Measurements from ENCODE around the gene DDN. TPM values are rescaled to one million over a fixed set of nuclear protein-coding genes. Genes with fewer than 3 reads are reported as not detected.

Gene DDN
- total RNA-seq, 3 donors from 2014 or later, result under 0.01 to 0.16 TPM; not detected in 1

DNA sequence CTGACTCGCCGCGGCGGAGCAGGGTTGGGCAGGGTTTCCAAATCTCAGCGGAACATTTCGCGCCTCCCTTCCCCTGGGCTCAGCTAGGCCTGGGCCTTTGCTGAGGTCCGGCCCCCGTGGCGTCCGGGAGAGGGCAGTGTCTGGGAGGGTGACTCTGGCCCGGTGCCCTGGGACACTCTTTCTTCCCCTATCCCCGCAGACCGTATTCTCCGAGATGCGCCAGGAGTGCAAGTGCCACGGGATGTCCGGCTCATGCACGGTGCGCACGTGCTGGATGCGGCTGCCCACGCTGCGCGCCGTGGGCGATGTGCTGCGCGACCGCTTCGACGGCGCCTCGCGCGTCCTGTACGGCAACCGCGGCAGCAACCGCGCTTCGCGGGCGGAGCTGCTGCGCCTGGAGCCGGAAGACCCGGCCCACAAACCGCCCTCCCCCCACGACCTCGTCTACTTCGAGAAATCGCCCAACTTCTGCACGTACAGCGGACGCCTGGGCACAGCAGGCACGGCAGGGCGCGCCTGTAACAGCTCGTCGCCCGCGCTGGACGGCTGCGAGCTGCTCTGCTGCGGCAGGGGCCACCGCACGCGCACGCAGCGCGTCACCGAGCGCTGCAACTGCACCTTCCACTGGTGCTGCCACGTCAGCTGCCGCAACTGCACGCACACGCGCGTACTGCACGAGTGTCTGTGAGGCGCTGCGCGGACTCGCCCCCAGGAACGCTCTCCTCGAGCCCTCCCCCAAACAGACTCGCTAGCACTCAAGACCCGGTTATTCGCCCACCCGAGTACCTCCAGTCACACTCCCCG is 18.0 kb downstream of the DDN start:
- no peak for DNase-seq (ENCODE audit: low spot score in 2 of 2)
- H3K4me1 ChIP-seq, result peaks cover 18 to 32% of the 10 kb centered on the region in 2 donors
- H3K4me3 ChIP-seq, result peak overlapping the region in 2 of 3 donors; percentile 42 to 66
- intact Hi-C loops (cut with DNase I; ENCODE audit: low total_unique reads), result no loop called here
- H3K27ac ChIP-seq, result no peak overlapping the region
- no peak for TF ChIP-seq POLR2A (IDR thresholded peaks at IDR 0.05)
- TF ChIP-seq, protein P1, sequence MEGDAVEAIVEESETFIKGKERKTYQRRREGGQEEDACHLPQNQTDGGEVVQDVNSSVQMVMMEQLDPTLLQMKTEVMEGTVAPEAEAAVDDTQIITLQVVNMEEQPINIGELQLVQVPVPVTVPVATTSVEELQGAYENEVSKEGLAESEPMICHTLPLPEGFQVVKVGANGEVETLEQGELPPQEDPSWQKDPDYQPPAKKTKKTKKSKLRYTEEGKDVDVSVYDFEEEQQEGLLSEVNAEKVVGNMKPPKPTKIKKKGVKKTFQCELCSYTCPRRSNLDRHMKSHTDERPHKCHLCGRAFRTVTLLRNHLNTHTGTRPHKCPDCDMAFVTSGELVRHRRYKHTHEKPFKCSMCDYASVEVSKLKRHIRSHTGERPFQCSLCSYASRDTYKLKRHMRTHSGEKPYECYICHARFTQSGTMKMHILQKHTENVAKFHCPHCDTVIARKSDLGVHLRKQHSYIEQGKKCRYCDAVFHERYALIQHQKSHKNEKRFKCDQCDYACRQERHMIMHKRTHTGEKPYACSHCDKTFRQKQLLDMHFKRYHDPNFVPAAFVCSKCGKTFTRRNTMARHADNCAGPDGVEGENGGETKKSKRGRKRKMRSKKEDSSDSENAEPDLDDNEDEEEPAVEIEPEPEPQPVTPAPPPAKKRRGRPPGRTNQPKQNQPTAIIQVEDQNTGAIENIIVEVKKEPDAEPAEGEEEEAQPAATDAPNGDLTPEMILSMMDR (IDR thresholded peaks at IDR 0.05), result no peak
- no peak for TF ChIP-seq POLR2AphosphoS5 (IDR thresholded peaks at IDR 0.05)
- peaks cover 3 to 51% of the 10 kb centered on the region in 2 donors for H3K27me3 ChIP-seq
- H3K9me3 ChIP-seq, result no peaks in the 10 kb centered on the region
- H3K36me3 ChIP-seq, result no peaks in the 10 kb centered on the region

DNA sequence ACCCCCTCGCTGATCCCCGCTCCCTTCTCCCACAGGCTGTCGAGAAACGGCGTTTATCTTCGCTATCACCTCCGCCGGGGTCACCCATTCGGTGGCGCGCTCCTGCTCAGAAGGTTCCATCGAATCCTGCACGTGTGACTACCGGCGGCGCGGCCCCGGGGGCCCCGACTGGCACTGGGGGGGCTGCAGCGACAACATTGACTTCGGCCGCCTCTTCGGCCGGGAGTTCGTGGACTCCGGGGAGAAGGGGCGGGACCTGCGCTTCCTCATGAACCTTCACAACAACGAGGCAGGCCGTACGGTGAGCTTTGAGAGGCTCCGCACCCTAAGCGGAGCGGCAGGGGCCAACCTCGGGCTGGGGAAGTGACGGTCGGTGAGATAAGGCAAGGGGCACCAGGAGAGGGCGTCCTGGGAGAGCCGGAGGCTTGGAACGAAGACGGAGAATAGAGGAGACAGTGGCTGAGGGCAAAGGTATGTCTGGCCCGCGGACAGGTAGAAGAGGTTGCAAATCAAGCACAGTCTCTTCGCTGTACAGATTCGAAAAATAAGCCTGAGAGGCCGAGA is 18.7 kb downstream of the DDN start:
- Histone ChIP-seq H3K27me3 (peaks cover 3 to 51% of the 10 kb centered on the region in 2 donors), H3K36me3 (no peaks in the 10 kb centered on the region), H3K27ac (no peak overlapping the region), H3K9me3 (no peaks in the 10 kb centered on the region), H3K4me3 (peak overlapping the region; percentile 36 to 66 (median 42)), H3K4me1 (peaks cover 18 to 32% of the 10 kb centered on the region in 2 donors)
- intact Hi-C loops (cut with DNase I; ENCODE audit: low total_unique reads), result no loop called here
- TF ChIP-seq POLR2A (IDR thresholded peaks at IDR 0.05), result no peak
- TF ChIP-seq, protein P1 (IDR thresholded peaks at IDR 0.05), result no peak
- no peak for TF ChIP-seq POLR2AphosphoS5 (IDR thresholded peaks at IDR 0.05)
- no peak for DNase-seq (ENCODE audit: low spot score in 2 of 2)

DNA sequence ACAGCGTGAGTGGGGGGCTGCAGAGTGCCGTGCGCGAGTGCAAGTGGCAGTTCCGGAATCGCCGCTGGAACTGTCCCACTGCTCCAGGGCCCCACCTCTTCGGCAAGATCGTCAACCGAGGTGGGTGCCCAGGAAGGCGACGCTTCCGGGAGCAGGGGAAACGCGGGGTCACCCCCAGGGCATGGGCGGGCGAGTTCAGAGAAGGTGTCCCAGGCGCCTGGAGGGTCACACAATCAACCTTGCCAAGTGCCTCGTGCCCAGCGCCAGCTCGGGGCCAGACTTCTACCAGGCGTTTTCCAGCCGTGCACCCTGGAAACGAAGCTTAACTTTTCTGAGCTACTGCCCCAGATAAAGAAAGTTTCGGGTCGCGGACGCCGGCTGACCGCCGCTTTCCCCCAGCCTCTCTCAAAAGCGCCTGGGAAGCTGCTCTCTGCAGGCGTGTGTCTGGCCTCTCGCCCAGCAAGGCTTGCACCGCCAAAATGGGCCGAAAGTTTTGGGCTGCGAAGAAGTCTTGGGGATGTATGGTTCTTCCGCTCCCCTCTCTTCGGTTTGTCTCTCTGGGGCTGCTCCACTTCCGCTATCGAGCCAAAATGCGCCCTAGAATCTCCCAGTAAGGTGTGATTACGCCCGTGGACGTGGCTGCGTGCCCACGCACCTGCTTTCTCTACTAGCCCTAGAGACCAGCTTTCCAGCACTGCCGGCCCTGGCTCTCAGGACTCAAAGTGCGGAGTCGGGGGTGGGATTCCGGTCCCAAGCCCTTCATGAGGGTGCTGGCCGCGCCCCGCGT is 19.4 kb downstream of the DDN start:
- no peak for DNase-seq (ENCODE audit: low spot score in 2 of 2)
- TF ChIP-seq, protein P1 (IDR thresholded peaks at IDR 0.05), result no peak
- TF ChIP-seq POLR2AphosphoS5 (IDR thresholded peaks at IDR 0.05) (no peak), POLR2A (IDR thresholded peaks at IDR 0.05) (no peak)
- peaks cover 3 to 51% of the 10 kb centered on the region in 2 donors for H3K27me3 ChIP-seq
- H3K36me3 ChIP-seq, result no peaks in the 10 kb centered on the region
- H3K4me3 ChIP-seq, result peak overlapping the region; percentile 36 to 66 (median 42)
- H3K9me3 ChIP-seq, result no peaks in the 10 kb centered on the region
- intact Hi-C loops (cut with DNase I; ENCODE audit: low total_unique reads), result no loop called here
- H3K27ac ChIP-seq, result no peak overlapping the region
- peaks cover 18 to 32% of the 10 kb centered on the region in 2 donors for H3K4me1 ChIP-seq

DNA sequence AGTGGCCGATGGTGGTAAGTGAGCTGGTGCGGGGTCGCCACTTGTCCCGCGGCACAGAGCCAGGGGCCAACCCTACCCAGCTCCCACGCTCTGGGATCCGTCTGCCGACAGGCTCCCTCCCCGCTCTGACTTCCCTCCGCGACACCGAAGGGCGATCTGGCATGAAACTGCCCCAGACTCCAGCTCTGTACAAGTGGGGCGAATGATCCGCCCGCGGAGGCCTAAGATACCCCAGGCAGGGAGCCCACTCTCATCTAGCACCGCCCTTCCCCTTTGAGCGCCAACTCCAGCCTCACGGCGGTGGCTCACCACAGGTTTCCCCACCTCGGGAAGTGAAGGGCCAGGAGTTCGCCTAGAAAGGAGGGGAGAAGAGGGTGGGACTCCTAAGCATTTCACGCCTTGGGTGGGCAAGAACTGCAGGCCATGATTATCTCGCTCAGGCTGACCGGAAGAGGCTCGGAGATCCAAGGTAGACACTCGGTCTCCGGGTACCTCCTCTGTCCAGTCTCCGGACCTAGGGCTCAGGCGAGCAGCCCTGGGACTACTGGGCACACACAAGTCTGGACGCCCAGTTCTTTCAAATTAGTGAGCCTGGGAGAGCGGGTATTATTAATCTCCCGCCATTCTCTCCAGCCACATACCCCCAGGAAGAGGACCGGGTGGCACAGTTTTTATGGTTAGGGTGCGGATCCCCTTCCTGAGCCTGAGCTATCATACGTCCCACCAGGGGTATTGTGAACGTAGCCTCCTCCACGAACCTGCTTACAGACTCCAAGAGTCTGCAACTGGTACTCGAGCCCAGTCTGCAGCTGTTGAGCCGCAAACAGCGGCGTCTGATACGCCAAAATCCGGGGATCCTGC is 20.2 kb downstream of the DDN start:
- Histone ChIP-seq H3K27me3 (peaks cover 3 to 59% of the 10 kb centered on the region in 2 donors), H3K4me1 (peaks cover 18 to 32% of the 10 kb centered on the region in 2 donors), H3K27ac (no peak overlapping the region), H3K4me3 (peak overlapping the region; percentile 36 to 66 (median 42)), H3K36me3 (no peaks in the 10 kb centered on the region), H3K9me3 (no peaks in the 10 kb centered on the region)
- intact Hi-C loops (cut with DNase I; ENCODE audit: low total_unique reads), result no loop called here
- no peak for DNase-seq (ENCODE audit: low spot score in 2 of 2)
- TF ChIP-seq, protein P1 (IDR thresholded peaks at IDR 0.05), result no peak
- no peak for TF ChIP-seq POLR2AphosphoS5 (IDR thresholded peaks at IDR 0.05)
- TF ChIP-seq POLR2A (IDR thresholded peaks at IDR 0.05), result no peak
